Coronary artery (tissue), 2 donors: ENCODE data around the gene ARHGEF4.

ENCODE experiments used
- DNase-seq: peaks from one replicate; pipeline ENCODE4 v3.0.0-alpha.2; 2017; ENCODE audit warnings: low spot score
- H3K27ac ChIP-seq, 2 donors: fragments of 200-600 bp; sonication (generic); one replicate each; pipeline ENCODE4 v1.5.1; 2016 to 2019
- H3K4me3 ChIP-seq: fragments of 200-600 bp; sonication (generic); 2 replicates; pipeline ENCODE4 v1.5.1; 2016; ENCODE audit warnings: mild to moderate bottlenecking, moderate library complexity
- CTCF ChIP-seq: fragments of 200-600 bp; sonication (generic); IDR thresholded peaks from one replicate; pipeline ENCODE4 v1.5.1; 2019; ENCODE audit warnings: antibody characterized with exemption

The ARHGEF4 gene

GRCh38 chr2:130840506-130840905, 3.8 kb downstream of the ARHGEF4 start:
- TF ChIP-seq CTCF = no peak
- Histone ChIP-seq H3K4me3 (no peak overlapping the region), H3K27ac (no peak overlapping the region)
- no peak for DNase-seq

DNA sequence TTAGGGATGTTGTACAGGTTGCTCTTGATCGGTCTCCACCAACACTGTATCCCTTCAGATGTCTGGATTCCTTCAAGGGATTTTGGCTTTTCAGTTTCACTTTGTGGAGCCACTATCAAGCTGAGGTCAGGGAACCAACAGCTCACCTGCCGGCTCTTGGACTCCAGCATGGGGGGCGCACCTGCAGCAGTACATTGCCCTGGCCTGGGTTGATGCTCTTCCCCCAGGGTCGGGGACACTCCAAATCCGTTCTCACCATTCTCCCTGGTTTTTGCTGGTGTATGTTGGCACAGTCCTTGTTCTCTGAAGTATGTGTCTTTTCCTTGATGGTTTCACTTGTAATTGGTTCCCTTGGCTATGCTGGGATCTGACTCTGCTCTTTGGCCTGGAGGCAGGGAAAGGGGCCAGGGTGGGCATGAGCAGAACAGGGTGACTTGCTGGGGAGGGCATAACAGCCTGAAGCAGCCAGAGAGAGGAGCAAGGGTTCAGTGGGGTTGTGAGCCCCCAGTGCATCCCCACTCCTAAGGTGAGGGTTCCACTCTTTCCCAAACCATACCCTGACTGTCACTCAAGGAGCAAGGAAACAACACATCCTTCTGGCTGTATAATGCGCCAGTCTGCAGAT, 5.1 kb downstream of the ARHGEF4 start:
- no peak for DNase-seq
- Histone ChIP-seq H3K4me3 (no peak overlapping the region), H3K27ac (no peak overlapping the region)
- TF ChIP-seq CTCF = no peak

GRCh38 chr2:130842770-130843169, 6.1 kb downstream of the ARHGEF4 start:
- Histone ChIP-seq H3K27ac (no peak overlapping the region), H3K4me3 (no peak overlapping the region)
- DNase-seq = no peak
- TF ChIP-seq CTCF = no peak

- DNase-seq = no peak
- Histone ChIP-seq H3K4me3 (no peak overlapping the region), H3K27ac (no peak overlapping the region)
- TF ChIP-seq CTCF = no peak
Observed at GRCh38 chr2:130843321-130843985, 6.7 kb downstream of the ARHGEF4 start.

- TF ChIP-seq CTCF = no peak
- H3K4me3 ChIP-seq = no peak overlapping the region
- no peak for DNase-seq
- no peak overlapping the region for H3K27ac ChIP-seq
Observed at GRCh38 chr2:130844161-130844560, 7.4 kb downstream of the ARHGEF4 start.

GRCh38 chr2:130845505-130846085, 8.9 kb downstream of the ARHGEF4 start:
- no peak for DNase-seq
- no peak for TF ChIP-seq CTCF
- no peak overlapping the region for H3K4me3 ChIP-seq
- no peak overlapping the region for H3K27ac ChIP-seq

DNA sequence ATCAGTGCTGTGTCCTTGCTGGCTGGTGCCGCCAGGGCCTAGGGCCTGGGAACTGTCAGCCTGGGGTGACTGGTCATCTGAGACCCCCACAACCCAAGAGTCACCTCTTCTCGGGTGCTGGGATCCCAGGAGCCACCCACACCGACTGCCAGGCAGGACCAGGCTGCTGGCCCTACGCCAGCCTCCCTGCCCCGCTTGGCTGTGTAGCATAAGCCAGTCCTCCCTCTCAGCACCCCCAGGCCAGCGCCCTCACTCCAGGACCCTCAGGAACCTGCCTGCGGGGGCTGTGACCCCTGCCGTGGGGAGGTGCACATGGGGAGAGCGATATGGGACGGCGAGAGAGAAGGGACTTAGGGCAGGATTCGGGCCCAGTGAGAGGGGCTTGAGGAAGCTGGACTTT, 9.5 kb downstream of the ARHGEF4 start:
- DNase-seq = no peak
- no peak overlapping the region for H3K27ac ChIP-seq
- H3K4me3 ChIP-seq = no peak overlapping the region
- no peak for TF ChIP-seq CTCF
